Bone marrow (tissue), 2 donors: ENCODE data around the gene ERMARD.
A peak's percentile ranks its signal among the peaks of the same experiment; 100 is the strongest.

Experiments used
- DNase-seq, 2 donors: peaks; one replicate each; lab custom pipeline; 2025; lab: John Stamatoyannopoulos, UW

The ERMARD gene

GRCh38 chr6:169783971-169784820, 32.8 kb downstream of the ERMARD start:
- no peak for DNase-seq

GRCh38 chr6:169784821-169785340, 33.5 kb downstream of the ERMARD start:
- DNase-seq = no peak

GRCh38 chr6:169785566-169785965, 34.1 kb downstream of the ERMARD start:
- no peak for DNase-seq

GRCh38 chr6:169786349-169786748, 34.9 kb downstream of the ERMARD start:
- no peak for DNase-seq

DNA sequence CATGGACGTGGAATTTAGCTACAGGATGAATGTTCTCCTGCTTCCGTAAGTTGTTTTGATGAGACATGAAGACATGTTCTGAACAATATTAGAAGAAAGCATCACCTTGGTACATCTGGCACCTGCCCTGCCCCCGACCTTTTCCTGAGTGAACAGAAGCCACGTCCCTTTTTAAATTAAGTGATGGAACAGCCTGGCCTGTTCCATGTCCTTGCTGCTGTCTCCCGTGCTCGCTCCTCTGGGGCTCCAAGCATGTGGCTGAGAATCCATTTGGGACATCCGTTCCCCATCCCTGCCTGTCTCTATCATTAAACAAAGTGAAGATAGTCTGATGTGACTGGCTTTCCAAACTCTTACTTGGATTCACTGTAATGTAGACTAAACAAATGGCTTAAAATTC, 36.4 kb downstream of the ERMARD start:
- no peak for DNase-seq

DNA sequence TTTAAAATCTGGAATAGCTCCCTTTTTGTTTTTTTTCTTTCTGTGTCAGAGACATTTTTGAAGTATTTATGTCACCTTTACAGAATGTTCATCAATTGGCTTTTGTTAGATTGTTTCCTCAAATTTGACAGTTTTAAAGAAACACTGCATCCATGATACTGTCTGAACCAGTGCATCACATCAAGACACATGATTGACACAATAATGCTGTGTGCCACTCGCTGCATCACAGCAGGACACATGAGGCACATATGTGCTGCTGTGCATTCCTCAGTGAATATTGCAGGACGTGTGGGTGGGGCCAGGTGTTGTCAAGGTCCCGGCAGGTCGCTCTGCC, 37.4 kb downstream of the ERMARD start:
- DNase-seq = no peak

DNA sequence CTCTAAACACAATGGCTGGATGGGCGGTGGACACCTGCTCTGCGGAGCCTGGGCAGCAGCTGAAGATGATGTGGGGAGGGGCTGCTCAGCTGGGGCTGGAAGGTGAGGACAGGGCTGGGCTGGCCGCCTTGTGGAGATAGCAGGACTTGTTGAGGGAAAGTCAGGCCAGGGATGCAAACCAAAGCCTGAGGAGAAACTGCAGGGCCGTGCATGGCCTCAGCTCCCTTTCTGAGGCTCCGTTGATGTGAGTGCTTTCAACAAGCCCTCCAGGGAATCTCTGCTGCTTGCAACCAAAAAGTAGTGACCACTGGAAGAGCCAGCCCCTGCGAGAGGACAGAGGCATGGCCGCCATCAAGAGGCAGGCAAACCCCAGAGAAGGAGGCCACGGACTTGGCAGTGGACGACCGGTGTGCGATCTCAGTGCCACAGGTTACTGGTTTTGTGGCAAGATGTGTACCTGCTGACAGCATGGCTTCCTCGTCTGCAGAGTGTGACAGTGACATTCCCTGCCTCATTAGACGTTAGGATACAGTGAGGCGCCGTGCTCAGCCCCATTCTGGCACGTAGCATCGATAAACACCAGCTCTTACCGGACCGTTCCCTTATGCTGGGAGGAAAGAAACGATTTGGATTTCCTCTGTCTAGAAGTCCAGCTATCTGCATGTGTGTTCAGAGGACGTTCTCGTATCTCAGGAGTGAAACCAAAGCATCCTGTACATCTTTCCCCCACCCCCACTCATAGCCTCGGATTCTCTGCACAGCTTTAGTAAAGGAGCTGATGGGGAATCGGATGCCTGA, 37.9 kb downstream of the ERMARD start:
- no peak for DNase-seq

DNA sequence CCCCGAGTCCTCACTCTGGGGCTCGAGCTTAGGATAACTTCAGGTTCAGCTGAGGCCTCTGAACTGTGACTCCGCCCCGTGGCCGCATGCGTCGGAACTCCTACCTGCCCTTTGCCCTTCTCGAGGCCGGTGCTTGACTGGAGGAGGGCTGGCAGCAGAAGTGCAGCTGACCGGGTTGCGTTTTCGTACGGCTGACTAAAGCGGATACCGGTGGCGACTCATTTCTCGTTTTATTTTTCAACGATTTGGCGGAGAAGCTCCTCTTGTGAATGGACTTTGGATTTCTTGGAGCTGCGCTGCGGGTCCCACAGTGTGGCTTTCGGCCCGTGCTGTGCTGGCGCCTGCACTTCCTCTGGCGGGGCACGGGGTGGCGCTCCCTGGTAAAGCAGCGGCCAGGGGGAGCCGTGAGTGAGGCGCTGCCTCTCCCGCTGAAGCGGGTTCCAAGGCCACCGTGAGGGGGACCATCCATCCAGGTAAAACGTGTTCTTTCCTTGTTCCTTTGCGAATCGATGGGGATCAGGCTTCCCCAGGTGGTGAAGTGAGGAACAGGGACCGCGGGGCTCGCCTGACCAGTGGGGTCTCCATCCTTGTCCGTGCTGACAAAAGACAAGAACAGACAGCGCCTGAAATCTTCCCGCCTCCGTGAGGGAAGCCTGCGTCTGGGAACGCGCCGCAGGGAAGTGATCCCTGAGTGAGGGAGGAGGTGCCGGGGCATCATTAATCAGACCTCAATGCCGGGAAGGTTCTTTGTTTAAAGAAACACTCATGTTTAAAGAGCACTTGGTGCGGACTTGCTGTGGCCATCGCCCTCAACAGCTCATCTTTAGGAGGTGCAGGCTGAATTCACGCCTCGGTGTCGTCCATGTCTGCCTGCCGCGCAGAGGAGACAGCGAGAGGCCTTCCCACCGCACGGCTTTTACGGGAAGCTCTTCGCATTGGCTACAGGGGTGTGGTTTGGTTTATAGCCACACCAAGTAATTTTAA, 38.8 kb downstream of the ERMARD start:
- peak; percentile 48 for DNase-seq

DNA sequence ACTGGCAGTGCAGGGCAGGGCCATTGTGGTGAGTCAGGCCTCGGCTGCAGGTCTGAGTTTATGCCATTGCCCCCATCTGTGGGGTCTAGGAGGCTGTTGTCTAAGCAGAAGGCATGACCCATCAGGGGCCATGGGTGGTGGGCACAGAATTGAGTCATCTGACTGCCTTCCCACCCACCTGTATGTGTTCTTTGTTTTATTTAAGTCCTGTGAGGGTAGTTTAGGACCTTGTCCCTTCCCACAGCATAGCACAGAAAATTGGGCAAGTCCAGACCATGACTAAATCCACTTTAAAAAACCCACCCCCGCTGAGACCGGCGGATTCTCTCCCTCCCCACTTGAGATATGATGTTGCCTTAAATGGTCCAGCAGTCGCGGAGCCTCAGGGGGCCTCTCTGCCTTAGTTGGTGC, 40.3 kb downstream of the ERMARD start:
- no peak for DNase-seq

- no peak for DNase-seq
Measured at GRCh38 chr6:169792306-169793015, 41.0 kb downstream of the ERMARD start.

GRCh38 chr6:169793408-169793807, 42.0 kb downstream of the ERMARD start:
- DNase-seq = no peak

DNA sequence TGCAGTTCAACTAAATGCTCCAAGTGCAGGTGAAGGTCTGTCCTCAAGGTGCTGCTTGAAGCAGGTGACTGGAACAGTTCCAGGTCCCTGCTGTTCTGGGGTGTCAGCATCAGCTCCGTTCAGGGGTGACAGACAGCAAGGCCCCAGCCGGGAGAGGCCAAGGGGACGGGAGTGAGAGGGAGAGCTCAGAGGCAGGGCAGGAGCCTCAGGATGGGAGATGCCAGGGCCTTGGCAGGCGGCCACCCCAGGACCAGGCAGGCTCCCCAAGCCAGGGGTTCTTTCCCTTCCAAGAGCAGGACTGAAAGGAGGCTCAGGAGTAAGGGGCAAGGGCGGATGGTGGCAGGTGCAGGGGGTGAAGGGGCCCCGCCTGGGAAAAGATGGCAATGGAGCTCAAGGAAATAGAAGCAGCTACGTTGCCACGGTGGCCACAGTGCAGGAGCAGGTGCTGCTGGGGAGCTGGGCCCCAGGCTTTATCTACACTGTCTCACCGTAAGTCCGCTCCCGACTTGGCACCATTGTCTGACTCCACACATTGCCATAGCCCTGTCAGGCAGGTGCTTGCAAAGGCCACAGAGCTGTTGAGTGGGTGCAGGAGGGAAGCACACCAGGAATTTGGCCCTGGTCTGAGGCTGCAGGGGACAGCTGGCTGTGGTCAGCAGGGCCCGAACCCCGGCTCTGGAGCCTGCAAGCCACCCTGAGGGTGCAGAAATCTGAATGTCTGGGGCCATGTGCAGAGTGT, 43.1 kb downstream of the ERMARD start:
- no peak for DNase-seq

- no peak for DNase-seq
Measured at GRCh38 chr6:169795196-169795595, 43.8 kb downstream of the ERMARD start.

- no peak for DNase-seq
Measured at GRCh38 chr6:169798764-169799473, 47.5 kb downstream of the ERMARD start.

DNA sequence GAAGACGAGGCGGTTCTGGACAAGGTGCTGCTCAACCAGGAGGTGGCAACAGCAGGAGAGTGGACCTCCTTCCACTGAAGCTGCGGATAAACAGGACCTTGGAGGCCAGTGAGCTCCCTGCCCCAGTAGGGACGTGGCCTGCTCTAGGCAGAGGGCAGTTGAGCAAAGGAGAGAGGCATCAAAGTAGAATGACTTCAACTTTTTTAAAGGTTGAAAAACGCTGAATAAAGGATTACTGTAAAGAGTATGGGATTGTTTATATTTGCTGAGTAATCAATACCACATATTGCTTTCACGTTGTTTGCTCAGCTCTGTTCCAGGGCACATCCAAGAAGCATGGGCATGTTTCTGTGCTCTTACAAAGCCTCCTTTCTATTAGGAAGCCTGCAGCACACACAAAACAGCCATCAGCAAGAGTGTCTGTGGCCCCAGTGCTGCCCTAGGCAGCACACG, 48.1 kb downstream of the ERMARD start:
- DNase-seq = no peak

- no peak for DNase-seq
Measured at GRCh38 chr6:169800116-169800667, 48.8 kb downstream of the ERMARD start.

DNA sequence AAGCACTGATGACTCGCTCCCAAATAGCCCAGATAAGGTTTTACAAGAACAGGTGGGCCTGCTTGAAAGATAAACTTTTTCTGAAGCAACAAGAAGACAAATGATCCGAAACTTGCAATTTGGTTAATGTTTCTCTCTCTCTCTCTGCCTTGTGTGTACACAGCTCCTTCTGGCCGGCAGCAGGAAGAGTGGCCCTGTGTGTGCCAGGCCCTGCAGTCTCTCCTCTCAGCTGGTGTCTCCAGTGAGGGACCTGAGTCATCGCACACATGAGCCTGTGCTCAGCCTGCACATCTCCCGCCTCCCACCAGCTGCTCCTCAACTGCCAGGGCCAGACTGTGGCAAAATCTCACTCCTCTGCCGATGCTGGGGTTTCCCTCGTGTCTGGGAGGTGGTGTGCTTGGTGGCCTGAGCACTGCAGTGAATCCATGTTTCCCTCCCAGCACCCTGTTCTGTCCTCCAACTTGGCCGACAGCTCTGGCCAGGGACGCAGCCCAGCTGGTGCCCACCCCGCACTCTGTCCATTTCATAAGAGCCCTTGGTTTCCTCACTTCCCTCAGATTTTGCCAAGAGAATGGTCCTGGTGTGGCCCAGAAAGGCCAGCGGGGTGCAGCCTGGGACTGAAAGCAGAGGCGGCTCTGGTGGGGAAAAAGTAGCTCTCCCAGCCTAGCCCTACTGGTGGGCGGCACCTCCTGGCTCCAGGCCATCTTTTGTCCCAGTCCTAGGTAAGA, 49.4 kb downstream of the ERMARD start:
- no peak for DNase-seq

- no peak for DNase-seq
Measured at GRCh38 chr6:169801396-169802160, 50.2 kb downstream of the ERMARD start.
